Measurements from ENCODE around the gene PEAK1. TPM values are rescaled to one million over a fixed set of nuclear protein-coding genes. Genes with fewer than 3 reads are reported as not detected.
A peak's percentile ranks its signal among the peaks of the same experiment; 100 is the strongest.

PEAK1 gene, protein sequence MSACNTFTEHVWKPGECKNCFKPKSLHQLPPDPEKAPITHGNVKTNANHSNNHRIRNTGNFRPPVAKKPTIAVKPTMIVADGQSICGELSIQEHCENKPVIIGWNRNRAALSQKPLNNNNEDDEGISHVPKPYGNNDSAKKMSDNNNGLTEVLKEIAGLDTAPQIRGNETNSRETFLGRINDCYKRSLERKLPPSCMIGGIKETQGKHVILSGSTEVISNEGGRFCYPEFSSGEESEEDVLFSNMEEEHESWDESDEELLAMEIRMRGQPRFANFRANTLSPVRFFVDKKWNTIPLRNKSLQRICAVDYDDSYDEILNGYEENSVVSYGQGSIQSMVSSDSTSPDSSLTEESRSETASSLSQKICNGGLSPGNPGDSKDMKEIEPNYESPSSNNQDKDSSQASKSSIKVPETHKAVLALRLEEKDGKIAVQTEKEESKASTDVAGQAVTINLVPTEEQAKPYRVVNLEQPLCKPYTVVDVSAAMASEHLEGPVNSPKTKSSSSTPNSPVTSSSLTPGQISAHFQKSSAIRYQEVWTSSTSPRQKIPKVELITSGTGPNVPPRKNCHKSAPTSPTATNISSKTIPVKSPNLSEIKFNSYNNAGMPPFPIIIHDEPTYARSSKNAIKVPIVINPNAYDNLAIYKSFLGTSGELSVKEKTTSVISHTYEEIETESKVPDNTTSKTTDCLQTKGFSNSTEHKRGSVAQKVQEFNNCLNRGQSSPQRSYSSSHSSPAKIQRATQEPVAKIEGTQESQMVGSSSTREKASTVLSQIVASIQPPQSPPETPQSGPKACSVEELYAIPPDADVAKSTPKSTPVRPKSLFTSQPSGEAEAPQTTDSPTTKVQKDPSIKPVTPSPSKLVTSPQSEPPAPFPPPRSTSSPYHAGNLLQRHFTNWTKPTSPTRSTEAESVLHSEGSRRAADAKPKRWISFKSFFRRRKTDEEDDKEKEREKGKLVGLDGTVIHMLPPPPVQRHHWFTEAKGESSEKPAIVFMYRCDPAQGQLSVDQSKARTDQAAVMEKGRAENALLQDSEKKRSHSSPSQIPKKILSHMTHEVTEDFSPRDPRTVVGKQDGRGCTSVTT (N-terminal part only)
- polyA plus RNA-seq = 1 to 10 TPM in 2 of 3 donors, under 1 TPM in 1; 0.77 to 7.2 (median 2.5) TPM

DNA sequence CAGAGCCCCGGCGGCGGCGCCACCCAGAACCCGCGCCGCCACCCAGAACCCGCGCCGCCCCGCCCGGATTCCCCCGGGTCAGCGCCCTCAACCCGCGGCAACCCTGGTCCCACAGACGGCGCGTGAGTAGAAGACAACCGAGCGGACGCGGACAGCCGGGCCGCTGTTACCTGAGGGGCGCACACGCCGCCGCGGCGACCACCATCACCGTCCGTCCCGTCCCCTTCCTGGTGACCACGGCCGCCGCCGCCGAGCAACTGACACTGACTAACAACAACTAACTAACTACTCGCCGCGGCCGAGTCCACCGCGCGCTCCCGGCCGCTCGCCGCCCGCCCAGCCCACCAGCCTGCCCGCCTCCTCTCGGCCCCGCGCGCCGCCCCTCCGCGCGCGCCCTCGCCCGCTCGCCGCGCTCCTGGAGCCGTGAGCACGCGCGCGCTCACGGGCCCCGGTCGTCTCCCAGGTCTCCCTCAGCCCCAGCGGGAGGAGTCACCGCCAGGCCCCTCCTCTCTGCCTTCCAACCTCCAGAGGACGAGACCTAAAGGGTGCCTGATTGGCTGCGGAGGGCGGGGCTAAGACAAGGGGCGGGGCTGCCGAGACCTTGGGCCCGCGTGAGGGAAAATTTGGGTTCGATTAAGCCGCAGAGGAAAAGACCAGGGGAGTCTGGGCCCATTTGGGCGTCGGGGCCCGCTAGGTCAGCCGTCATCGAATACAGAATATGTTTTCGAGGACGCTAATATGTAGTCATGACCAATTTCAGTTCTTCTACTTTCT lies at the start of gene PEAK1:
Gene PEAK1, minus strand, starts transcription at position 269 of the 774 bp plus-strand sequence. CDS start 238,178 bp downstream, outside the sequence.
- Mint-ChIP-seq H3K4me1 (peaks cover 47 to 67% of the 10 kb centered on the region in 2 donors), H3K9me3 (peaks cover 0 to 2% (median 0%) of the 10 kb centered on the region in 6 donors), H3K36me3 (no peaks in the 10 kb centered on the region), H3K27ac (peak within 1 kb of the TSS; percentile 93 to 99 (median 98)), H3K27me3 (ENCODE audit: low read depth in 3 of 3) (peaks cover 10 to 25% (median 13%) of the 10 kb centered on the region in 3 donors), H3K4me3 (peak within 1 kb of the TSS; percentile 98 to 99 (median 98))
- peak; percentile 99 for DNase-seq

DNA sequence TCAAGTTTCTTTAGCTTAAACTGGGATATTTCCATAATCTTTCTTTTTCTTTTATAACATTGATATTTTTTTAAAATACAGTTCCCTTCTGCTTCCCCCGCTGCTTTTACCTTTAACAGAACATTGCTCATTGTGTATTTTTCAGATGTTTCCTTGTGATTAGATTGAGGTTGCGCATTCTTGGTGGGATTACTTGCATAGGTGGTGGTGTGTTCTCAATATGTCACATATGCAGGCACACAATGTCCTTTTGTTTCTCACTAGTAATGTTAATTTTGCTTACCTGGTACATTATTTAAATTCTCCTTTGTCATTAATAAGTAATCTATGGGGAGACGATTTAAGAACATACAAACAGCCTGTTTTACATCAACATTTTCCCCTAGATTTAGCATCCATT lies 49.0 kb upstream of the PEAK1 start:
- H3K4me1 Mint-ChIP-seq = no peaks in the 10 kb centered on the region
- H3K4me3 Mint-ChIP-seq = no peak overlapping the region

DNA sequence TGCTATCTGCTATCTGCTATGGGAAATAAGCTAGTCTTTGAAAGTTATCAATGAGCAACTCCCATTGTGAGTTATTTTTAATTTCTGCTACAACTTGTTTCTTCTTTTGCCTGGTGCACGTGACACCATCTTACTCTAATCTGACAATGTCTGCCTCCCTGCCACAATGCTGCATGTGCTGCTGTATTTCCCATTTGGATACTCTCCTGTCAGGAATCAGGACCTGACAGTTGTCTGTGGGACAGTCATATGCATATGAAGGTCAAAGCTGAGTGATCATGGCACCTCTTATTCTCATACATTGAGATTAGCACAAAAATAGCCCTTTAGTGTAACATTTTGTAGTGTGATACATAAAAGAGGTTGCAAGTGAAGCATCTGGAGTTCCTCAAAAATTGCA lies 46.6 kb upstream of the PEAK1 start:
- Mint-ChIP-seq H3K4me3 (no peak overlapping the region), H3K4me1 (no peaks in the 10 kb centered on the region), H3K27me3 (ENCODE audit: low read depth in 3 of 3) (peaks cover 0 to 2% (median 0%) of the 10 kb centered on the region in 3 donors), H3K36me3 (peaks cover 18 to 38% (median 22%) of the 10 kb centered on the region in 3 donors), H3K9me3 (no peaks in the 10 kb centered on the region), H3K27ac (peak overlapping the region in 1 of 6 donors; percentile 48)
- no peak for DNase-seq

More for the DNA sequence above, 49.0 kb upstream of the PEAK1 start:
- no peak for DNase-seq
- Mint-ChIP-seq H3K9me3 (no peaks in the 10 kb centered on the region), H3K36me3 (peaks cover 24 to 49% (median 31%) of the 10 kb centered on the region in 3 donors), H3K27ac (no peak overlapping the region), H3K27me3 (ENCODE audit: low read depth in 3 of 3) (peaks cover 0 to 3% (median 2%) of the 10 kb centered on the region in 3 donors)

DNA sequence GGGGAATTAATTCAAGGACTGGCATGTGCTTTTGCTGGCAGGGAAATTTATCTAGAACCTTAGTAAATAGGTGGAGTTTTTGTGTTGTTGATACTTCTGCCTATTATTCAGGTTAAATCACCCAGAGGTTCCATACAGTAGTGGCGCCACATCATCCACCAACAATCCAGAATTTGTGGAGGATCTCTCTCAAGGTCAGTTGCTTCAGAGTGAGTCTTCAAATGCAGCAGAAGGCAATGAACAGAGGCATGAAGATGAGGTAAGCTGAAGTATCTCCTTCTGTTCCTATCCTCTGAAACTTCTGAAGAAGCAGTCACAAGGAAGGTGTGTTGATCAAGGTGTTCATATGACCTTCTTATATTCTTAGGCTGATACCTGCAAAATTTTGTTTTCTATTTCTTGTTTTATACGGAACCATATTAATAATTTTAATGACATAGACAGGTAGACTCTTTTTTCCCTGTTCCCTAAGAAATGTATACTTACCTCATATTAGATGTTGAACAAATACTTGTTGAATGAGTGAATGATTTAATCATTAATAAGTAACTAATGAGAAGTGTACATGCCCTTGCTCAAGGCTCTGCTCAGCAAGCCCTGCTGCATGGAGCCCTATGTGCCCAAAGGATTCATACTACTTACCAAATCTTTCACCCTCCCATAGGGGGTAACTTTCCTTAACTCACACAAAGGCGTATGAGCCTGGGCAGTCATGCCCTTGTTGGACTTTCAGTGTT lies 44.4 kb upstream of the PEAK1 start:
- peaks cover 19 to 43% (median 24%) of the 10 kb centered on the region in 3 donors for H3K36me3 Mint-ChIP-seq

DNA sequence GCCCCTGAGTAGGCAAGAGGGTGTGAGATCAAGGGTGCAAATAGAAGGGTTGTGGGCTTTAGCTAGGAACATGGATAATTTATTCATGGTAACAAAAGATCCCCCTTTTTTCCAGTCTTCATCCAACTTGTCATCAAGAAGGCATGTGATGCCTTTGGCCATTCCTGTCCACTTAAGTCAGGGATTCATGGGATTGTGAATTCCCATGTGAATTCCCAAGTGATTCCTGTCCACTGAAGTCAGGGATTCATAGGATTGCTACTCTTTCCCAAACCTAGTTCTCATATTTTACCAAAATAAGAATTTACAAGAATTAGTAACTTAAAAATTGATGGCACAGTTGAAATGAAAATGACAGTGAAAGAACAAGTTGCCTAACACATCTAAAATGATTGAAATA lies 41.6 kb upstream of the PEAK1 start:
- Mint-ChIP-seq H3K27ac (peak overlapping the region in 1 of 6 donors; percentile 9), H3K9me3 (no peaks in the 10 kb centered on the region), H3K27me3 (ENCODE audit: low read depth in 3 of 3) (no peaks in the 10 kb centered on the region), H3K4me3 (no peak overlapping the region), H3K4me1 (peaks cover 13 to 21% of the 10 kb centered on the region in 2 donors), H3K36me3 (peaks cover 16 to 31% (median 18%) of the 10 kb centered on the region in 3 donors)
- no peak for DNase-seq

More for the DNA sequence above, 44.4 kb upstream of the PEAK1 start:
- no peaks in the 10 kb centered on the region for H3K9me3 Mint-ChIP-seq
- DNase-seq = no peak
- H3K4me1 Mint-ChIP-seq = peaks cover 0 to 6% of the 10 kb centered on the region in 2 donors
- H3K4me3 Mint-ChIP-seq = no peak overlapping the region
- H3K27me3 Mint-ChIP-seq (ENCODE audit: low read depth in 3 of 3) = no peaks in the 10 kb centered on the region
- H3K27ac Mint-ChIP-seq = no peak overlapping the region

DNA sequence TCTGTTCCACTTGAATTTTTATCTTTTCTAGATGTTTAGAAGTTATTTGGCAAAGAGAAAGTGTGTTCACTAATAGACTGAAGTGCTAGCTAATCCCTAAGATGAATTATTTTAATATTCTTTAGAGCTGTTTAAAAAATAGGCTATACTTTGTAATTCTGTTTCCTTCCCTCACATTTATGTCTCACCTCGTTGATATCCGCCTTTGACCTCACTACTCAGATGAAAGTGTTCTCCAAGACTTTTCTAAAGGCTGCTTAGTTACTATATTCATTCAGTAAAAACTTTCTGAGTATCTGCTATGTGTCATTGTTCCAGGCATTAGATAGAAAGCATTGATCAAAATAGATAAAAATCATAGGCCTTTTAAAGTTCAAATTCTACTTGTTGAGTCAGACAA lies 39.1 kb upstream of the PEAK1 start:
- Mint-ChIP-seq H3K27me3 (ENCODE audit: low read depth in 3 of 3) (no peaks in the 10 kb centered on the region), H3K9me3 (no peaks in the 10 kb centered on the region), H3K36me3 (peaks cover 14 to 24% (median 17%) of the 10 kb centered on the region in 3 donors), H3K4me3 (no peak overlapping the region), H3K4me1 (peaks cover 17 to 37% of the 10 kb centered on the region in 2 donors), H3K27ac (peak overlapping the region in 1 of 6 donors; percentile 6)
- DNase-seq = no peak

DNA sequence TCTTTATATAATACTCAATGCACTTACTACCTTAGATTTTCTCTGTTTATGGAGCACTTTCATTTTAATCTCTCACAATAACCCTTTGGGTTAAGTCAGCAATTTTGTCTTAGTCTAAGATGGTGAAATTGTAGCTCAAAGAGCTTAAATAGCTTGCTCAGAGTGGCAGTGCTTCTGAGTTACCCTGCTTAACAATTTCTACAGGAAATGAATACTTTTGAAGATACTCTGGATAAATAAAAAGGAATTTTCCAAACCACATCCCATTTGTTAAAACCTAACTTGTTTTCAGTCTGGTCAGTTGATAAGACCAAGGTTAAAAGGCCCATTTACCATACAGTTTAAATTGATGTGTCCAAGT lies 38.0 kb upstream of the PEAK1 start:
- DNase-seq = no peak
- peaks cover 14 to 24% (median 17%) of the 10 kb centered on the region in 3 donors for H3K36me3 Mint-ChIP-seq
- H3K27me3 Mint-ChIP-seq (ENCODE audit: low read depth in 3 of 3) = no peaks in the 10 kb centered on the region
- peaks cover 17 to 37% of the 10 kb centered on the region in 2 donors for H3K4me1 Mint-ChIP-seq
- peak overlapping the region in 3 of 6 donors; percentile 28 to 61 (median 46) for H3K27ac Mint-ChIP-seq
- no peak overlapping the region for H3K4me3 Mint-ChIP-seq
- H3K9me3 Mint-ChIP-seq = no peaks in the 10 kb centered on the region

DNA sequence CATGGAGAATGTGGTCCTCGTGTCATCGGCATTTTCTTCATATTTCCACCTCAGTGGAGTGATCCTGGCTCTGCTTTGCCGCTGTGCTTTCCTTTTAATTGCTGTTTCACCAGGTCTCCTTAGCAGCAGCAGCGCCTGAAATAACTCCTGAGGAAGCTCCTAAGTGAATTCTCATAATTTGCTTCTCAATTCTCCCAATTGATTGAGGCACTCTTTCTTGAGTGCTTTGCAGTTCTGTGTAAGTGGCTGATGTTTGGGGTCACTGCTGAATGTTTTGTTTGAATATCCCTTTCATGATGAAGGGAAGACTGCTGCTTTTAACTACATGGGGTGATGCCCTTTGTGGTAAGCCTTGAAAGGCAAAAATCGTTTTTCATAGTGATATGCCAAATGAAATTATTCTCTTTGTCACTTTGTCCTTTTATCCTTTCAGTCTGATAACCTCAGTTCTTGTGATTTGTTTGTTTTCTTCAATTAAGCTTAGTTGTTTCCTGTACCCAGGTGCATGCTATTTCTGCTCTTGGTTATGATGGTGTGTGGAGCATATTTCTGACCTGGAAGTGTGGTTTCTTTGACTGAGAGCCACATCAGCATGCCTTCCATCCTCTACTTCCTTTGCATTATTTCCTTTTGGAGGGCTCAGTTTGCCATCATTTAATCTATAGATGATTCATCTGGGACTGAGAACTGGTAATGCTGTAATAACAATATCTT lies 37.4 kb upstream of the PEAK1 start:
- H3K27me3 Mint-ChIP-seq (ENCODE audit: low read depth in 3 of 3) = no peaks in the 10 kb centered on the region
- DNase-seq = no peak
- no peak overlapping the region for H3K4me3 Mint-ChIP-seq
- peaks cover 14 to 24% (median 17%) of the 10 kb centered on the region in 3 donors for H3K36me3 Mint-ChIP-seq
- peaks cover 17 to 40% of the 10 kb centered on the region in 2 donors for H3K4me1 Mint-ChIP-seq
- H3K9me3 Mint-ChIP-seq = no peaks in the 10 kb centered on the region
- H3K27ac Mint-ChIP-seq = peak overlapping the region; percentile 1 to 71 (median 54)

DNA sequence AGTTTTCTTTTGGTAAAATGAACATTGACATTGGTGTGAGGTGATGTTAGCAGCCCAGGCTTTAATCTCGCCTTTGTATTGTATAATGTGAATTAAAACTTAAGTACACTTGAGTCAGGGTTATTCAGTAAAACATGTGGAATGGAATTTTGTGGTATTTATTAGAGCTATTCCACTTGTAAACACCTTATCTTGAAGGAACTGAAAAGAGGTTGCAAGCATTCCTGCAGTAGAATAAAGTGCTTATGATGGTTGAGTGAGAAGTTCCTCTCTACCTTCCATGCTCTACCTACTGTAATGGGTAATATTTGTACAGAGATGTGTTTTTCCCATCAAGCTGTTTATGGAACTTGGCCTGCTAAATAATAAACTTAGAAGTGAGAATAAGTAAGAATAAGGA lies 36.8 kb upstream of the PEAK1 start:
- H3K4me1 Mint-ChIP-seq = peaks cover 17 to 43% of the 10 kb centered on the region in 2 donors
- no peak overlapping the region for H3K27ac Mint-ChIP-seq
- no peak for DNase-seq
- no peaks in the 10 kb centered on the region for H3K27me3 Mint-ChIP-seq (ENCODE audit: low read depth in 3 of 3)
- H3K36me3 Mint-ChIP-seq = peaks cover 14 to 24% (median 17%) of the 10 kb centered on the region in 3 donors
- H3K4me3 Mint-ChIP-seq = no peak overlapping the region
- no peaks in the 10 kb centered on the region for H3K9me3 Mint-ChIP-seq

DNA sequence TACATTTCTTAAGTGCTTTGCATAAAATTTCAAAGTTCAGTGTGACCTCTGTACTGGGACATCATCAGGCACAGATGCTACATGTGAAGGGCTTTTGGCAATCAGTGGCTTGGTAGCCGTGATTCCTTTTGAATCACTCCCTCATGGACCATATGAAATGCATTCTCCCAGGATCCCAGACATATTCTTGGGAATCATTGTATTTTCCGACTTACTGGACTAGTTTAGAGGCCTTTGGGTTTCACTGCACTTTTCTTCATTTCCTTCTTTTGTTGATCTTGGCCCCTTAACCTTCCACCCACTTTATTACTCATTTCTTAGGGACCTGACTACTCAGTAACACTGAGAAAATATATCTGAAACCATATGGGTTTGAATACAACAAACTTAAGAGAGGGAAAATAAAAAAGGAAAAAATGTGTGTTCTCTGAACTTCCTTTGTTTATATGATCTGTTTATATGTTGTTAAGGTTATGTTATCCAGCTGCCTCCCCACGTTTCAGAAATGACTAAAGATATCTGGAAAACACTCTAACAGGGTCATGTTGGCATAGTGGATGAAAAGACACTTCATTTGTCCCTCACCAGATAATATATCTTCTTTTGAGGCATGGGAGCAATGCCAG lies 35.9 kb upstream of the PEAK1 start:
- no peak for DNase-seq
- Mint-ChIP-seq H3K4me1 (peaks cover 17 to 39% of the 10 kb centered on the region in 2 donors), H3K36me3 (peaks cover 12 to 21% (median 14%) of the 10 kb centered on the region in 3 donors), H3K9me3 (no peaks in the 10 kb centered on the region), H3K4me3 (no peak overlapping the region), H3K27ac (no peak overlapping the region), H3K27me3 (ENCODE audit: low read depth in 3 of 3) (no peaks in the 10 kb centered on the region)

DNA sequence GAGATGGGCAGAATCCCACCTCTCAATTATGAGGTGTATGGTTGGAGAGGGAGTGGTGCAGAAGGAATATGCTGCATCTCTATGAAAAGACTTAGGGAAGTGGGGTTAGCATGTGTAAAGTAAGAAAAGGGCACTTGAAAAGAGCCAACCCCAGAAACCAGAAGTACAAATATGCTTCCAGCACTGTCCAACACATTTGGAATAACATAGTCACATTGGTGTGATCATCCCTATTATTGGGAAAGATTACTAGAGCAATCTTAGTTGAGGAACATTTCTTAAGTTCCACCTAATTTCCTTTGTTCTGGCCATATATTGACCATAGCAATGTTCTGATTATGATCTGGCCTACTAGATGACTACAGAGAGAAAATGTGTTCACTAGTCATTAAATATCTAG lies 35.0 kb upstream of the PEAK1 start:
- no peak for DNase-seq
- no peak overlapping the region for H3K4me3 Mint-ChIP-seq
- peaks cover 17 to 36% of the 10 kb centered on the region in 2 donors for H3K4me1 Mint-ChIP-seq
- peaks cover 7 to 15% (median 10%) of the 10 kb centered on the region in 3 donors for H3K36me3 Mint-ChIP-seq
- H3K27me3 Mint-ChIP-seq (ENCODE audit: low read depth in 3 of 3) = no peaks in the 10 kb centered on the region
- no peaks in the 10 kb centered on the region for H3K9me3 Mint-ChIP-seq
- no peak overlapping the region for H3K27ac Mint-ChIP-seq

Data from immature natural killer cell (primary cell).